Measurements from ENCODE around the gene COQ8A.

The COQ8A gene

GRCh38 chr1:226972931-226973330 lies 32.8 kb downstream of the COQ8A start:
- no peak for DNase-seq (ENCODE audit: low spot score)
- no peak for FAIRE-seq

GRCh38 chr1:226973371-226973897 lies 33.3 kb downstream of the COQ8A start:
- FAIRE-seq (no peak), DNase-seq (ENCODE audit: low spot score) (no peak)

GRCh38 chr1:226973898-226974543 lies 33.9 kb downstream of the COQ8A start:
- DNase-seq (ENCODE audit: low spot score) (no peak), FAIRE-seq (no peak)

- DNase-seq (ENCODE audit: low spot score) (no peak), FAIRE-seq (no peak)
These were observed 34.6 kb downstream of the COQ8A start for GRCh38 chr1:226974544-226975258.

GRCh38 chr1:226975259-226976250 lies 35.5 kb downstream of the COQ8A start:
- DNase-seq (ENCODE audit: low spot score) (no peak), FAIRE-seq (no peak)

- DNase-seq (ENCODE audit: low spot score) (no peak), FAIRE-seq (no peak)
These were observed 36.3 kb downstream of the COQ8A start for GRCh38 chr1:226976276-226976977.

- FAIRE-seq (no peak), DNase-seq (ENCODE audit: low spot score) (no peak)
These were observed 37.0 kb downstream of the COQ8A start for GRCh38 chr1:226976978-226977642.

- FAIRE-seq: no peak
- DNase-seq (ENCODE audit: low spot score): no peak
These were observed 37.7 kb downstream of the COQ8A start for GRCh38 chr1:226977643-226978431.

GRCh38 chr1:226978432-226979114 lies 38.5 kb downstream of the COQ8A start:
- FAIRE-seq (no peak), DNase-seq (ENCODE audit: low spot score) (no peak)

GRCh38 chr1:226979115-226979516 lies 39.0 kb downstream of the COQ8A start:
- no peak for FAIRE-seq
- no peak for DNase-seq (ENCODE audit: low spot score)

GRCh38 chr1:226979517-226980121 lies 39.5 kb downstream of the COQ8A start:
- DNase-seq (ENCODE audit: low spot score) (no peak), FAIRE-seq (no peak)

- no peak for FAIRE-seq
- DNase-seq (ENCODE audit: low spot score): no peak
These were observed 40.0 kb downstream of the COQ8A start for GRCh38 chr1:226980122-226980560.

- FAIRE-seq (no peak), DNase-seq (ENCODE audit: low spot score) (no peak)
These were observed 40.7 kb downstream of the COQ8A start for GRCh38 chr1:226980565-226981385.

GRCh38 chr1:226981386-226981817 lies 41.3 kb downstream of the COQ8A start:
- FAIRE-seq (no peak), DNase-seq (ENCODE audit: low spot score) (no peak)

- FAIRE-seq (no peak), DNase-seq (ENCODE audit: low spot score) (no peak)
These were observed 41.7 kb downstream of the COQ8A start for GRCh38 chr1:226981838-226982237.

GRCh38 chr1:226982451-226983177 lies 42.5 kb downstream of the COQ8A start:
- FAIRE-seq: no peak
- no peak for DNase-seq (ENCODE audit: low spot score)
